GM23338 (cell line): ENCODE data around the gene KLHL7. TPM values are rescaled to one million over a fixed set of nuclear protein-coding genes. Genes with fewer than 3 reads are reported as not detected.

Source experiments
- ATAC-seq: fragments of 200-7000 bp; cut with Tn5 transposase; 3 replicates; pipeline ENCODE4 v1.9.1; 2020
- DNase-seq: peaks from one replicate; pipeline ENCODE4 v3.0.0-alpha.2; 2015; ENCODE audit warnings: low spot score
- H2AFZ ChIP-seq: fragments of 200-600 bp; sonication (generic); 2 replicates; pipeline ENCODE4 v1.8.0; 2016; ENCODE audit warnings: antibody characterized with exemption, mild to moderate bottlenecking, moderate library complexity
- H3F3A ChIP-seq: fragments of 200-600 bp; sonication (generic); replicated peaks from 2 replicates; pipeline ENCODE4 v1.8.0; 2017; ENCODE audit warnings: antibody characterized with exemption, mixed run types, low read depth
- H3K27ac ChIP-seq: fragments of 200-600 bp; sonication (generic); 2 replicates; pipeline ENCODE4 v1.6.1; 2016; ENCODE audit warnings: low read depth
- H3K27me3 ChIP-seq: fragments of 200-600 bp; sonication (generic); 2 replicates; pipeline ENCODE4 v1.8.0; 2016; ENCODE audit warnings: mild to moderate bottlenecking, mixed run types, moderate library complexity; ENCODE audit not compliant: insufficient read depth
- H3K36me3 ChIP-seq: fragments of 200-600 bp; sonication (generic); 2 replicates; pipeline ENCODE4 v1.8.0; 2016; ENCODE audit warnings: mild to moderate bottlenecking; ENCODE audit not compliant: insufficient read depth
- H3K4me1 ChIP-seq: fragments of 200-600 bp; sonication (generic); 2 replicates; pipeline ENCODE4 v1.8.0; 2016; ENCODE audit warnings: mild to moderate bottlenecking, moderate library complexity; ENCODE audit not compliant: insufficient read depth
- H3K4me2 ChIP-seq: fragments of 200-600 bp; sonication (generic); 2 replicates; pipeline ENCODE4 v1.7.1; 2017; ENCODE audit warnings: mixed run types
- H3K4me3 ChIP-seq: fragments of 200-600 bp; sonication (generic); 2 replicates; pipeline ENCODE4 v1.6.1; 2016; ENCODE audit warnings: mixed run types
- H3K79me2 ChIP-seq: fragments of 200-600 bp; sonication (generic); replicated peaks from 2 replicates; pipeline ENCODE4 v1.8.0; 2017; ENCODE audit warnings: mild to moderate bottlenecking; ENCODE audit not compliant: insufficient read depth
- H3K9me2 ChIP-seq: fragments of 200-600 bp; sonication (generic); 2 replicates; pipeline ENCODE4 v1.8.0; 2017; ENCODE audit not compliant: insufficient read depth
- H4K20me1 ChIP-seq: fragments of 200-600 bp; sonication (generic); replicated peaks from 2 replicates; pipeline ENCODE4 v1.8.0; 2017; ENCODE audit warnings: mild to moderate bottlenecking; ENCODE audit not compliant: insufficient read depth
- H3K27ac Mint-ChIP-seq: 2 replicates; pipeline ENCODE4 v1.8.0; 2020; ENCODE audit warnings: inconsistent platforms, mild to moderate bottlenecking, moderate library complexity, mixed read lengths
- H3K27me3 Mint-ChIP-seq: 3 replicates; pipeline ENCODE4 v1.8.0; 2022; ENCODE audit warnings: low read depth, mild to moderate bottlenecking, moderate library complexity, mixed read lengths, inconsistent platforms; ENCODE audit not compliant: insufficient read depth, poor library complexity
- H3K36me3 Mint-ChIP-seq: 3 replicates; pipeline ENCODE4 v1.8.0; 2021; ENCODE audit warnings: low read depth, mild to moderate bottlenecking, inconsistent platforms, moderate library complexity, mixed read lengths
- H3K4me1 Mint-ChIP-seq: 3 replicates; pipeline ENCODE4 v1.8.0; 2020; ENCODE audit warnings: mild to moderate bottlenecking, inconsistent platforms, mixed read lengths
- H3K4me3 Mint-ChIP-seq: 3 replicates; pipeline ENCODE4 v1.8.0; 2021; ENCODE audit warnings: moderate library complexity, mild to moderate bottlenecking, inconsistent platforms, mixed read lengths
- H3K9me3 Mint-ChIP-seq: 3 replicates; pipeline ENCODE4 v1.8.0; 2020; ENCODE audit warnings: moderate library complexity, mild to moderate bottlenecking, inconsistent platforms, mixed read lengths
- CREB1 ChIP-seq: fragments of 250-450 bp; sonication (Bioruptor Pico); IDR thresholded peaks from 2 replicates; pipeline ENCODE4 v1.5.0; 2020; ENCODE audit warnings: low read depth, mild to moderate bottlenecking, moderate library complexity
- ETS1 ChIP-seq: IDR thresholded peaks from 2 replicates; pipeline ENCODE4 v1.6.1; 2016; ENCODE audit warnings: antibody characterized with exemption
- EZH2 ChIP-seq: fragments of 200-600 bp; sonication (generic); IDR thresholded peaks from one replicate; pipeline ENCODE4 v1.8.0; 2017; ENCODE audit warnings: antibody characterized with exemption, mild to moderate bottlenecking, low read depth; ENCODE audit not compliant: unreplicated experiment
- EZH2phosphoT487 ChIP-seq: fragments of 200-600 bp; sonication (generic); IDR thresholded peaks from one replicate; pipeline ENCODE4 v1.8.1; 2018; ENCODE audit warnings: antibody characterized with exemption; ENCODE audit not compliant: unreplicated experiment
- JUNB ChIP-seq: IDR thresholded peaks from one replicate; pipeline ENCODE4 v1.6.1; 2016; ENCODE audit warnings: antibody characterized with exemption; ENCODE audit not compliant: unreplicated experiment
- NANOG ChIP-seq: IDR thresholded peaks from 2 replicates; pipeline ENCODE4 v1.6.1; 2016; ENCODE audit warnings: antibody characterized with exemption, borderline replicate concordance
- POLR2AphosphoS5 ChIP-seq: IDR thresholded peaks from 2 replicates; pipeline ENCODE4 v1.6.1; 2016; ENCODE audit warnings: antibody characterized with exemption, low read depth
- STAT1 ChIP-seq: IDR thresholded peaks from one replicate; pipeline ENCODE4 v1.6.1; 2016; ENCODE audit warnings: antibody characterized with exemption; ENCODE audit not compliant: unreplicated experiment
- ZNF114 ChIP-seq: fragments of 250-450 bp; sonication (Bioruptor Pico); IDR thresholded peaks from 2 replicates; pipeline ENCODE4 v1.5.0; 2020; ENCODE audit warnings: mild to moderate bottlenecking, moderate library complexity
- ZNF331 ChIP-seq: fragments of 250-450 bp; sonication (Bioruptor Pico); IDR thresholded peaks from 2 replicates; pipeline ENCODE4 v1.5.0; 2020; ENCODE audit warnings: low read depth, mild to moderate bottlenecking, moderate library complexity
- ZNF462 ChIP-seq: fragments of 250-450 bp; sonication (Bioruptor Pico); IDR thresholded peaks from 2 replicates; pipeline ENCODE4 v1.5.0; 2020; ENCODE audit warnings: mild to moderate bottlenecking, moderate library complexity
- polyA plus RNA-seq: library from polyadenylated mRNA; unstranded; fragments of >200 nt; fragmentation: Nextera tagmentation; extraction: Ambion mirVana; gene quantifications from 2 replicates; pipeline ENCODE4 v1.2.1, GENCODE V29; 2016
- total RNA-seq: library from RNA; depleted of rRNA; stranded (reverse); fragments of >200 nt; shearing (Covaris generic); gene quantifications from 2 replicates; pipeline ENCODE4 v1.2.3, GENCODE V29; 2014
- TF ChIP-seq, protein P1 (sequence below): IDR thresholded peaks from one replicate; pipeline ENCODE4 v1.6.1; 2018; ENCODE audit warnings: antibody characterized with exemption; ENCODE audit not compliant: unreplicated experiment
- TF ChIP-seq, protein P2 (sequence below), 2 experiments: fragments of 200-600 bp in 1 of 2; sonication (generic) in 1 of 2; conservative IDR thresholded peaks; 2 replicates each; pipeline versions ENCODE4 v1.5.1 to v1.6.1; 2016 to 2017; ENCODE audit warnings: antibody characterized with exemption in 2 of 2, low read depth in 2 of 2, mild to moderate bottlenecking in 2 of 2, moderate library complexity in 1 of 2

The KLHL7 gene
- total and polyA plus RNA-seq, 2 experiments from 2014 or later = 92.5 to 119 TPM

GRCh38 chr7:23181684-23182553, 76.3 kb downstream of the KLHL7 start, which contains the start of gene NUP42:
Gene NUP42 (plus strand): TSS chr7:23182048. CDS start chr7:23182086, 38 bp downstream.
- TF ChIP-seq EZH2phosphoT487 (no peak), ZNF462 (CRISPR knock-in tag) (no peak), STAT1 (no peak), JUNB (no peak), POLR2AphosphoS5 (peak; percentile 97), ZNF114 (no peak), ZNF331 (CRISPR knock-in tag) (no peak), ETS1 (peak; percentile 74), EZH2 (no peak), CREB1 (CRISPR knock-in tag) (peak; percentile 99), NANOG (no peak)
- TF ChIP-seq, protein P1, sequence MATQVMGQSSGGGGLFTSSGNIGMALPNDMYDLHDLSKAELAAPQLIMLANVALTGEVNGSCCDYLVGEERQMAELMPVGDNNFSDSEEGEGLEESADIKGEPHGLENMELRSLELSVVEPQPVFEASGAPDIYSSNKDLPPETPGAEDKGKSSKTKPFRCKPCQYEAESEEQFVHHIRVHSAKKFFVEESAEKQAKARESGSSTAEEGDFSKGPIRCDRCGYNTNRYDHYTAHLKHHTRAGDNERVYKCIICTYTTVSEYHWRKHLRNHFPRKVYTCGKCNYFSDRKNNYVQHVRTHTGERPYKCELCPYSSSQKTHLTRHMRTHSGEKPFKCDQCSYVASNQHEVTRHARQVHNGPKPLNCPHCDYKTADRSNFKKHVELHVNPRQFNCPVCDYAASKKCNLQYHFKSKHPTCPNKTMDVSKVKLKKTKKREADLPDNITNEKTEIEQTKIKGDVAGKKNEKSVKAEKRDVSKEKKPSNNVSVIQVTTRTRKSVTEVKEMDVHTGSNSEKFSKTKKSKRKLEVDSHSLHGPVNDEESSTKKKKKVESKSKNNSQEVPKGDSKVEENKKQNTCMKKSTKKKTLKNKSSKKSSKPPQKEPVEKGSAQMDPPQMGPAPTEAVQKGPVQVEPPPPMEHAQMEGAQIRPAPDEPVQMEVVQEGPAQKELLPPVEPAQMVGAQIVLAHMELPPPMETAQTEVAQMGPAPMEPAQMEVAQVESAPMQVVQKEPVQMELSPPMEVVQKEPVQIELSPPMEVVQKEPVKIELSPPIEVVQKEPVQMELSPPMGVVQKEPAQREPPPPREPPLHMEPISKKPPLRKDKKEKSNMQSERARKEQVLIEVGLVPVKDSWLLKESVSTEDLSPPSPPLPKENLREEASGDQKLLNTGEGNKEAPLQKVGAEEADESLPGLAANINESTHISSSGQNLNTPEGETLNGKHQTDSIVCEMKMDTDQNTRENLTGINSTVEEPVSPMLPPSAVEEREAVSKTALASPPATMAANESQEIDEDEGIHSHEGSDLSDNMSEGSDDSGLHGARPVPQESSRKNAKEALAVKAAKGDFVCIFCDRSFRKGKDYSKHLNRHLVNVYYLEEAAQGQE = no peak
- TF ChIP-seq, protein P2, sequence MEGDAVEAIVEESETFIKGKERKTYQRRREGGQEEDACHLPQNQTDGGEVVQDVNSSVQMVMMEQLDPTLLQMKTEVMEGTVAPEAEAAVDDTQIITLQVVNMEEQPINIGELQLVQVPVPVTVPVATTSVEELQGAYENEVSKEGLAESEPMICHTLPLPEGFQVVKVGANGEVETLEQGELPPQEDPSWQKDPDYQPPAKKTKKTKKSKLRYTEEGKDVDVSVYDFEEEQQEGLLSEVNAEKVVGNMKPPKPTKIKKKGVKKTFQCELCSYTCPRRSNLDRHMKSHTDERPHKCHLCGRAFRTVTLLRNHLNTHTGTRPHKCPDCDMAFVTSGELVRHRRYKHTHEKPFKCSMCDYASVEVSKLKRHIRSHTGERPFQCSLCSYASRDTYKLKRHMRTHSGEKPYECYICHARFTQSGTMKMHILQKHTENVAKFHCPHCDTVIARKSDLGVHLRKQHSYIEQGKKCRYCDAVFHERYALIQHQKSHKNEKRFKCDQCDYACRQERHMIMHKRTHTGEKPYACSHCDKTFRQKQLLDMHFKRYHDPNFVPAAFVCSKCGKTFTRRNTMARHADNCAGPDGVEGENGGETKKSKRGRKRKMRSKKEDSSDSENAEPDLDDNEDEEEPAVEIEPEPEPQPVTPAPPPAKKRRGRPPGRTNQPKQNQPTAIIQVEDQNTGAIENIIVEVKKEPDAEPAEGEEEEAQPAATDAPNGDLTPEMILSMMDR (conservative IDR thresholded peaks at IDR 0.05; ENCODE audit: low read depth in 2 of 2) = no peak
- H3K27ac Mint-ChIP-seq = peak within 1 kb of the TSS; percentile 99
- peaks cover 35% of the 10 kb centered on the region for H3K79me2 ChIP-seq

More at GRCh38 chr7:23181684-23182553, 76.3 kb downstream of the KLHL7 start, which contains the start of gene NUP42:
- DNase-seq = peak; percentile 100
- Mint-ChIP-seq H3K4me1 (peaks cover 15% of the 10 kb centered on the region), H3K4me3 (peak within 1 kb of the TSS; percentile 91), H3K27me3 (peaks cover 6% of the 10 kb centered on the region), H3K9me3 (no peaks in the 10 kb centered on the region; the same call in 2 of the 3 replicates), H3K36me3 (peaks cover 17% of the 10 kb centered on the region; the same call in 2 of the 3 replicates)
- H3K27ac ChIP-seq = peak within 1 kb of the TSS; percentile 94
- H4K20me1 ChIP-seq = 0 out of 2 replicates have a peak, but pooled peaks cover 4% of the 10 kb centered on the region
- peak; percentile 99 for ATAC-seq
- H3K36me3 ChIP-seq = peaks cover 11% of the 10 kb centered on the region; the same call in 1 of the 2 replicates
- H3K9me2 ChIP-seq = no peaks in the 10 kb centered on the region
- H3F3A ChIP-seq = 0 out of 2 replicates have a peak, but pooled peaks cover 6% of the 10 kb centered on the region
- H3K4me2 ChIP-seq = peak within 1 kb of the TSS; percentile 86
- H3K4me3 ChIP-seq = peak within 1 kb of the TSS; percentile 69
- H3K27me3 ChIP-seq = no peaks in the 10 kb centered on the region
- H3K4me1 ChIP-seq = peaks cover 7% of the 10 kb centered on the region
- peak within 1 kb of the TSS; percentile 56 for H2AFZ ChIP-seq
